ENCODE measurements around the gene NPR2.

Gene NPR2

GRCh38 chr9:35791297-35791921 lies at the start of gene NPR2:
TSS of gene NPR2 (plus strand) at chr9:35791591. CDS start at chr9:35792409, 818 bp downstream.
- DNase-seq = peak in 1 of 2 experiments; percentile 30

- no peak for DNase-seq
These were observed 49.7 kb upstream of the NPR2 start for GRCh38 chr9:35741740-35742139.

- no peak for DNase-seq
These were observed 47.9 kb upstream of the NPR2 start for GRCh38 chr9:35743452-35743851.

- DNase-seq = no peak
These were observed 47.4 kb upstream of the NPR2 start for GRCh38 chr9:35743880-35744518.

GRCh38 chr9:35745569-35745968 lies 45.8 kb upstream of the NPR2 start:
- DNase-seq = no peak

- DNase-seq = no peak
These were observed 44.8 kb upstream of the NPR2 start for GRCh38 chr9:35746583-35746982.

- DNase-seq = no peak
These were observed 43.0 kb upstream of the NPR2 start for GRCh38 chr9:35748242-35748857.

GRCh38 chr9:35748858-35749514 lies 42.4 kb upstream of the NPR2 start, which contains the start of the genes GBA2 and RGP1:
TSS of gene GBA2 (minus strand) at chr9:35749228. CDS start at chr9:35748704, 524 bp downstream.
TSS of gene RGP1 (plus strand) at chr9:35749287. CDS start at chr9:35749756, 469 bp downstream.
- DNase-seq = peak; percentile 38 to 90

GRCh38 chr9:35749515-35750255 lies 41.7 kb upstream of the NPR2 start:
- peak in 1 of 2 experiments; percentile 36 for DNase-seq

- no peak for DNase-seq
These were observed 41.2 kb upstream of the NPR2 start for GRCh38 chr9:35750256-35750531.

- DNase-seq = no peak
These were observed 37.9 kb upstream of the NPR2 start for GRCh38 chr9:35753466-35753865.

- DNase-seq = no peak
These were observed 37.1 kb upstream of the NPR2 start, which contains the start of gene MSMP for GRCh38 chr9:35754264-35754663. TSS of gene MSMP (minus strand) at chr9:35754276. CDS start at chr9:35754129, 147 bp downstream.

- no peak for DNase-seq
These were observed 36.3 kb upstream of the NPR2 start for GRCh38 chr9:35755071-35755470.

- DNase-seq = peak; percentile 37 to 82
These were observed 34.8 kb upstream of the NPR2 start for GRCh38 chr9:35756275-35757225.

- DNase-seq = peak; percentile 41 to 78
These were observed 34.0 kb upstream of the NPR2 start for GRCh38 chr9:35757226-35757891.

- DNase-seq = no peak
These were observed 33.5 kb upstream of the NPR2 start for GRCh38 chr9:35757892-35758275.

- DNase-seq = no peak
These were observed 32.8 kb upstream of the NPR2 start for GRCh38 chr9:35758475-35759050.

GRCh38 chr9:35759795-35760194 lies 31.6 kb upstream of the NPR2 start:
- DNase-seq = no peak

- DNase-seq = no peak
These were observed 30.7 kb upstream of the NPR2 start for GRCh38 chr9:35760651-35761050.

GRCh38 chr9:35763181-35763580 lies 28.2 kb upstream of the NPR2 start:
- no peak for DNase-seq

- DNase-seq = no peak
These were observed 27.6 kb upstream of the NPR2 start for GRCh38 chr9:35763803-35764202.
